ENCODE measurements around the gene NKD1. TPM values are rescaled to one million over a fixed set of nuclear protein-coding genes. Genes with fewer than 3 reads are reported as not detected.

Gene NKD1
- total RNA-seq, 1 experiment from 2014 or later = 11.4 TPM

GRCh38 chr16:50534091-50534490 is 14.1 kb upstream of the NKD1 start:
- intact Hi-C loops (cut with micrococcal nuclease) = no loop called here
- Histone ChIP-seq H3K9ac (ENCODE audit: low read length) (no peak overlapping the region), H3K9me2 (ENCODE audit: insufficient read depth) (no peaks in the 10 kb centered on the region), H3K9me3 (ENCODE audit: control insufficient read depth in 1 of 2, insufficient read depth in 1 of 2, low read depth in 1 of 2, low read length in 2 of 2) (peaks cover 0 to 6% of the 10 kb centered on the region in 2 experiments; a peak in 1 of 4 replicates), H3K4me1 (ENCODE audit: control insufficient read depth in 1 of 2, insufficient read depth in 2 of 2, low read length in 2 of 2) (no peaks in the 10 kb centered on the region), H2AFZ (ENCODE audit: low read depth, low read length, poor library complexity, severe bottlenecking) (no peak overlapping the region), H3K27me3 (ENCODE audit: insufficient read depth, low read length) (no peaks in the 10 kb centered on the region), H3K79me2 (ENCODE audit: insufficient read depth, low read length) (no peaks in the 10 kb centered on the region), H3K27ac (ENCODE audit: low read depth, low read length) (no peak overlapping the region), H3K4me3 (replicated peaks in 1 of 2; ENCODE audit: low read depth in 1 of 2, low read length in 2 of 2) (no peak overlapping the region), H3K4me2 (ENCODE audit: low read length) (no peak overlapping the region), H4K20me1 (ENCODE audit: insufficient read depth) (no peaks in the 10 kb centered on the region), H3K36me3 (ENCODE audit: control insufficient read depth in 1 of 2, insufficient read depth in 2 of 2, low read length in 2 of 2) (no peaks in the 10 kb centered on the region)
- CTCF ChIA-PET = no interaction called here
- TF ChIP-seq SIN3A (IDR thresholded peaks at IDR 0.05; ENCODE audit: low read depth) (no peak), YY1 (IDR thresholded peaks at IDR 0.05; ENCODE audit: extremely low read depth, insufficient replicate concordance, low read depth, low read length) (no peak), CEBPB (IDR thresholded peaks at IDR 0.05; ENCODE audit: low read depth) (no peak), ATF3 (IDR thresholded peaks at IDR 0.05) (no peak), ZNF274 (IDR thresholded peaks at IDR 0.05; ENCODE audit: low read depth, low read length) (no peak), POLR2AphosphoS5 (IDR thresholded peaks at IDR 0.05; ENCODE audit: low read depth, low read length) (no peak), MAX (IDR thresholded peaks at IDR 0.05) (no peak), SP1 (IDR thresholded peaks at IDR 0.05; ENCODE audit: low read depth) (no peak), EGR1 (IDR thresholded peaks at IDR 0.05; ENCODE audit: low read depth) (no peak), ZFX (IDR thresholded peaks at IDR 0.05) (no peak), SRF (IDR thresholded peaks at IDR 0.05; ENCODE audit: low read depth) (no peak), ZBTB33 (IDR thresholded peaks at IDR 0.05; ENCODE audit: extremely low read depth, insufficient replicate concordance, low read length) (no peak), EZH2phosphoT487 (IDR thresholded peaks at IDR 0.05; ENCODE audit: borderline replicate concordance) (no peak), REST (IDR thresholded peaks at IDR 0.05; ENCODE audit: low read depth) (no peak)
- BruUV-seq (replicated peaks) = no TSS peak
- DNase-seq (ENCODE audit: low read depth, low spot score) = no peak
- RAD21 ChIA-PET (ENCODE audit: low non-redundant PET in 1 of 2, low total read pairs in 2 of 2, uncharacterized antibody in 2 of 2, unreplicated experiment in 2 of 2) = no interaction called here
- no peak for ATAC-seq
- POLR2A ChIA-PET = no interaction called here
